ENCODE data around the gene KRT20.

DNA sequence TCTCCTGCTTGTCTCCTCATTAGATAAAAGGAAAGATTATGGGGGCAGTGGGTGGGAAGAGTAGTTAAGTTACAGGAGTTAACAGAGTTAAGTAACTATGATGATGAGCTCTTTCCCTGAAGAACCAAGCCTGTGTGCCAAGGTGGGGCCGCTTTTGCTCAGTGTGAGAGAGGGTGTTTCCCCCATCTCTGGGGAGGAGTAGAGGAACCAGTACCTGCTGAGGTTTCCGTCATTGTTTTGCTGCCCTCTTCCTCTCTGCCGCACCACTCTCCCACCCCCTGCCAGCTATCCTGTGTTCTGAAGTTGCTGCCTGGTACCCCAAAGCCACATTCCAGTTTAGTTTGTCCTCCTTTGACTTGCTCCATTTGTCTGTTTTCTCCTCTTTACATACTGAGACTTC is 41.8 kb downstream of the KRT20 start:
- TF ChIP-seq, protein P1, sequence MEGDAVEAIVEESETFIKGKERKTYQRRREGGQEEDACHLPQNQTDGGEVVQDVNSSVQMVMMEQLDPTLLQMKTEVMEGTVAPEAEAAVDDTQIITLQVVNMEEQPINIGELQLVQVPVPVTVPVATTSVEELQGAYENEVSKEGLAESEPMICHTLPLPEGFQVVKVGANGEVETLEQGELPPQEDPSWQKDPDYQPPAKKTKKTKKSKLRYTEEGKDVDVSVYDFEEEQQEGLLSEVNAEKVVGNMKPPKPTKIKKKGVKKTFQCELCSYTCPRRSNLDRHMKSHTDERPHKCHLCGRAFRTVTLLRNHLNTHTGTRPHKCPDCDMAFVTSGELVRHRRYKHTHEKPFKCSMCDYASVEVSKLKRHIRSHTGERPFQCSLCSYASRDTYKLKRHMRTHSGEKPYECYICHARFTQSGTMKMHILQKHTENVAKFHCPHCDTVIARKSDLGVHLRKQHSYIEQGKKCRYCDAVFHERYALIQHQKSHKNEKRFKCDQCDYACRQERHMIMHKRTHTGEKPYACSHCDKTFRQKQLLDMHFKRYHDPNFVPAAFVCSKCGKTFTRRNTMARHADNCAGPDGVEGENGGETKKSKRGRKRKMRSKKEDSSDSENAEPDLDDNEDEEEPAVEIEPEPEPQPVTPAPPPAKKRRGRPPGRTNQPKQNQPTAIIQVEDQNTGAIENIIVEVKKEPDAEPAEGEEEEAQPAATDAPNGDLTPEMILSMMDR (conservative IDR thresholded peaks at IDR 0.05; ENCODE audit: low read length): no peak
- no peak for TF ChIP-seq EZH2phosphoT487 (IDR thresholded peaks at IDR 0.05; ENCODE audit: borderline replicate concordance)
